ENCODE data around the gene LINGO3.

LINGO3 gene

DNA sequence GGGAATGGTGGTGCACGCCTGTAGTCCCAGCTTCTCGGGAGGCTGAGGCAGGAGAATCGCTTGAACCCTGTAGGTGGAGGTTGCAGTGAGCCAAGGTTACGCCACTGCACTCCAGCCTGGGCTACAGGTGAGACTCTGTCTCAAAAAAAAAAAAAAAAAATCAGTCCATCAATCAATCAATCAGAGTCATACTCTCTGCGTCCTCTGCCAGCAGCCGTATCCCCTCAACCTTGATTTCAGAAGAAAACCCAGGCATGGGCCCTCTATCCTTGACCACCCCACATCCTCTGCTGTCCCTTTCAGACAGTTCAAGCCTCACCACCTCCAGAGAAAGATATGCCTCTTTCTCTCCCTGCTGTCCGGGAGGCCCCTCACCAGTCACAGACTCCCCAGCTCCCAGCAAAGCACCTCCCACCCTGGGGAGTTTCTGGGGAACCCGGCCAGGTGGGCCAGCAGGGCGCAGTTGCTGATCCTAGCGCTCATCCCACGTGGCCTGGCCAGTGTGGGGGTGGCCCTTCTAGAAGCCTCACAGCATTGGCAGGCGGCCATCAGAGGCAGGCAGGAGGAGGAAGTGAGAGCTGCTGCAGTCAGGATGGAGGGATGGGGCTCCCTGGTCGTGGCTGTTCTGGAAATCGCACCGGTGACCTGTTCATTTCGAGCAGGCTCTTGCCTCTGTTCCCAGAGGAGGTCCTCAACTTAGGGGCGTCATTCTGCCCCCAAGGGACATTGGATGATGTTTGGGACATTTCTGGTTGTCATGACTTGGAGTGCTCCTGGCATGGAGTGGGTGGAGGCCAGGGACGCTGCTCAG lies 41.6 kb downstream of the LINGO3 start:
- no peak for DNase-seq (ENCODE audit: low read depth in 2 of 2)

DNA sequence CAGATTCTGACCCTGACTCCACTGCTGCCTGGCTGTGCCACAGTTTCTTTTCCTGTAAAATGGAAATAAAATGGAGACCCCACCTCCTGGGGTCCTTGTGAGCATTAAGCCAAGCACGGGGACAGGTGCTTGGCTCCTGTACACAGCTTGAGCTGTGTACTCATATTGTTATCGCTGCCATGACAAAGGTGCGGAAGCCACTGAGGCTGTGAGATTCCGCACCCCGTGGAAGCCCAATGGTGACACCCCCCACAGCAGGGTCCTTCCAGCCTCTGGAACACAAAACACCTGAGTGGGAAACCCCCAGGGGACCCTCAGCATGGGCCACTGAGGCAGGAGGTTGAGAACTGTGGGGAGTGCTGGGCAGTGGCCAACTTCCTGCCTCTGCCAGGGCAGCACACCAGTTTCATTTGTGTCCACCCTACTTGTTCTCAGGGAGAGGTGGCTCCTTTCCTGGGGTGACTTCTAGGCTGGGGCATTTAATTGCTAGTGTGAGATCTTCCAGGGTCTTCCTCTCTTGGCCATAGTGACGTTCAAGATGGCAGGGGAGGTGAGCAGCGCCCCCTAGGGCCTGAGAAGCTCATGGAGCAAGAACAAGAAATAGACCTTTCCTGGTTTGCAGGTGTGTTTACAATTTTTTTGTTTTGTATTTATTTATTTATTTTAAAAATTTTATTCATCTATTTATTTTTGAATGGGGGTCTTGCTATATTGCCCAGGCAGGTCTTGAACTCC lies 46.3 kb downstream of the LINGO3 start:
- no peak for DNase-seq (ENCODE audit: low read depth in 2 of 2)

DNA sequence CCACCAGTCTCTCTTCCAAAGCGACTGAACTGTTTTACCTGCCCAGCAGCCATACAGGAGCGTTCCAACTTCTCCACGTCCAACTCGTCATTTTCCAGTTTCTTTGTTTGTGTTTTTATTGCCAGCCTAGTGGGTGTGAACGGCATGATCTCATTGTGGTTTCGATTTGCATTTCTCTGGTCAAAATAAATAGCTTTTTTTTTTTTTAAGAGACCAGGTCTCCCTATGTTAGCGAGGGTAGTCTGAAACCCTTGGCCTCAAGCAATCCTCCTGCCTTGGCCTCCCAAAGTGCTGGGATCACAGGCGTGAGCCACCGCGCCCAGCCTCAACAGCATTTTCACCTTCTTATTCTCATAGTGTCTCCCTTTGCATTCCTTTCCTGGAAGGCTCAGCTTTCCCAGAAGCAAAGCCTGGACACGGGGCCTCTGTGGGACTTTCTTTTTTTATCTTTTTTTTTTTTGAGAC lies 47.6 kb downstream of the LINGO3 start:
- no peak for DNase-seq (ENCODE audit: low read depth in 2 of 2)

DNA sequence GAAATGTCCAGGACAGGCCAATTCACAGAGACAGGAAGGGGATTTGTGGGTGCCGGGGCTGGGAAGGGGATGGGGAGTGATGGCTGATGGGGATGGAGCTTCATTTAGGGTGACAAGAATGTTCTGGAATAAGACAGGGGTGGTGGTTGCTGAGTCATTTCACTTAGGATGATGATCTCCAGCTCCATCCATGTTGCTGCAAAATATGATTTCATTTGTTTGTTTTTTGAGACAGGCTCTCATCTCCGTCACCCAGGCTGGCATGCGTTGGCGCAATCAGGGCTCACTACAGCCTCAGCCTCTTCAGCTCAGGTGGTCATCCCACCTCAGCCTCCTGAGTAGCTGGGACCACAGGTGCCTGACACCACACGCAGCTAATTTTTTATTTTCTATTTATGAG lies 48.6 kb downstream of the LINGO3 start:
- no peak for DNase-seq (ENCODE audit: low read depth in 2 of 2)
